HG03135 (cell line): ENCODE results near the gene RBP3.
"Not testable (repeated sequence)": the region's sequence is repeated elsewhere in the genome, so short reads cannot be mapped to it uniquely, and the experiment has no call there.

ENCODE experiments used
- ATAC-seq: cut with Tn5 transposase; IDR thresholded peaks from one replicate; pipeline ENCODE4 v1.9.1; 2021; ENCODE audit warnings: mild to moderate bottlenecking, moderate library complexity; ENCODE audit not compliant: unreplicated experiment

Gene RBP3

DNA sequence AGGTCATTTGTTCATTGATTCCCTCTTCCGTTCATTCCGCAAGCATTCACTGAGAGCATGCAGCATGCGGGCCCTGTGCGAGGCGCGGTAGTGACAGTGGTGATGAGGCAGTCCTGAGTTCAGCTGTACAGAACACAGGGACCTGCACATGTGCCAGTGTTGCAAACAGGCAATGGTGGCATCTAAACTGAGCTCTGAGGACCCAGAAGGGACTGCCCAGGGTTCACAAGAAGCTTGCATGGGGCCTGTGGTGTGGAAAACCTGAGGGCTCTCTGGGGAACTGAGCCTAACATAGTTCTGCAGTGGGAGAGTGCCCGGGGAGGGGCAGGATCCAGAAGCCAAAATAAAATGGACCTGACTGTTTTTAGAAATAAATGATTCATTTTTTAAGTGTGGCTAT is 22.7 kb downstream of the RBP3 start:
- no peak for ATAC-seq

DNA sequence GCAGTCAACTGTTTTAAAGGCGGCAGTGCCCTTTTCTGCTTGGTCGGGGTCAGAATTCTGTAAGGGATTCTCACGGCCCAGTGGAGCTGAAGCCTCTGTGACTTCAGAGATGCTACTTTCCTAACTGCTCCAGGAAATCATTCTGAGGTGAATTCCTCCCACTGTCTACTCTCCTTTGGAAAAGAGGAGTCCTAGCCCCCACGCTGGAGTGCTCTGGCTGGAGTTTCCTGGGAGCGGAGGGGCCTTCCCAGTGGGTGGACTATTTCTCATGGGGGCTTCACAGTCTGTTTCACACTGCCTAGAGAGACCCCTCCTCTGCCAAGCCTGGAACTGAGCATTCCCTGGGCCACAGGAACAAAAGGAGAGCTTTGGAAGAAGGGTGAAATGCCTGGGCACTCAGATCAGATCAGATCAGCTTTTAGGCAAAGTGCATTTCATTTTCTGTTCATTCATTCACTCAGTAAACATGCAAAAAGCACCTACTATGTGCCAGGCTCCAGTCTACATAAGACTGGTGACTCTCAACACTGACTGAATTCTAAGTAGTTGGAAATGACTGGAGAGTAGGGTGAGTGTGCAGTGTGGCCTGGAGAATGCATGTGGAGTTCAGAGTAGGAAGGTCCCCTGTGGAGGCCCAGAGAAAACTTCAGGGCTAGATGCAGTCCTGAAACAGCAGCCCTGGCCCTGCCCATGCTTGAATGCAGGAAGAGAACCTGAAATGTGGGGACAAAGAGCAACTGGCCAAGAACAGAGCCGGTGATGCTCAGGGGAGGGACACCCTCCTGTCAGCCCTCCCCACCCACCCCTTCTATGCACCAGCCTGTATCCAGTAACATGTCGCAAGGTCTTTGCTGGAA is 23.7 kb downstream of the RBP3 start:
- no peak for ATAC-seq

GRCh38 chr10:47372726-47373125 is 24.6 kb downstream of the RBP3 start:
- no peak for ATAC-seq

- no peak for ATAC-seq
Measured at GRCh38 chr10:47374611-47375536, 26.7 kb downstream of the RBP3 start.

GRCh38 chr10:47376522-47377220 is 28.5 kb downstream of the RBP3 start:
- no peak for ATAC-seq

- no peak for ATAC-seq
Measured at GRCh38 chr10:47378183-47378510, 30.0 kb downstream of the RBP3 start.

DNA sequence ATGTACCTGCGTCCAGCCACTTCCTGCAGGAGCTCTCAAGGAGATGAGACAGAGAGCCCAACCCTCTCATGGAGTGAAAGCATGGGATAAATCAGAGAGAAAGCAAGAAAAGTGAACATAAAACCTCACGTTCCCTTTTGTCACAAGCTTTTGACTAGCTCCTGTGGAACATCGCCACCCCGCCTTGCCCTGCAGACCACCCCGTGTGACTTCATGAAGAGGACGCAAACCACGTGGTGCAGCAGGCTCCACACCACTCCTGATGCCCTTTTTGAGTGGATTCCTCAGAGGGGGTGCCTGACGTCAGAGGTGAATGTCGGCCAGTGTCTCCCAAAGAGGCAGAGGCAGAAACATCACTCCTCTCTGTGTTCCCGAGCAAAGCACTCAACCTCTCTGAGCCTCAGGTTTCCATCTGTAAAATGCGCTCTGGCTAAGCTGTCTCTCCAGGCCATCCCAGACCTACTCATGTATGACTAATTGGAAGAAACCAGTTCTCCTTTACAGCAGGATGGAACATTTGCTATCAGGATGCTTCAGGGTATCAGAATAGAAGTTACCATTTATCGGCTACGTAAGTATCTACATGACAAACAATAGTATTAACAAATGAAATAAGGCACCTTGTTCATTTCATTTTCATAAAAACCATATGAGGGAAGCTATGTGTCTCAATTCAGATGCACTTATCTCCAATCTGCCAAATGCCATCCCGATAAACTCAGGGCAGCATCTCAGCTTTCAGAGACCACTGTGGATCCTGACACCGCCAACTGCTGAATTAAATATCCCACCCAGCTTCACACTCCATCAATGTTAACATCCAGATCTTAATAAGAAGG is 30.7 kb downstream of the RBP3 start:
- ATAC-seq: no peak

DNA sequence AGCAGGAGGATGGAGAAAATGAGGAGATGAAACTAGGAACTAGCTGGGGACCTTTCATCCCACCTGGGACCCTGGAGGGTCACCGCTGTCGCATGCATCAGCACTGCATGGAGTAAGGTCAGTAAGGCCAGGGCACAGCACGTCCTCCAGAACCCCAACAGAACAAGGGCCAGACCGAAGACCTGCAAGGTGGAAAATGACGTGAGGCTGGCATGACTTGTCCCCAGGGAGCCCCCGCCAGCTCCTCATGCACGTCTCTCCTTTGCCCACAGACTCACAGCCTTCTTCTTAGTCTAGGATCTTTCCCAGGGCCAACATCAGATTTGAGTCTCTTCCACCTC is 31.3 kb downstream of the RBP3 start:
- no peak for ATAC-seq

DNA sequence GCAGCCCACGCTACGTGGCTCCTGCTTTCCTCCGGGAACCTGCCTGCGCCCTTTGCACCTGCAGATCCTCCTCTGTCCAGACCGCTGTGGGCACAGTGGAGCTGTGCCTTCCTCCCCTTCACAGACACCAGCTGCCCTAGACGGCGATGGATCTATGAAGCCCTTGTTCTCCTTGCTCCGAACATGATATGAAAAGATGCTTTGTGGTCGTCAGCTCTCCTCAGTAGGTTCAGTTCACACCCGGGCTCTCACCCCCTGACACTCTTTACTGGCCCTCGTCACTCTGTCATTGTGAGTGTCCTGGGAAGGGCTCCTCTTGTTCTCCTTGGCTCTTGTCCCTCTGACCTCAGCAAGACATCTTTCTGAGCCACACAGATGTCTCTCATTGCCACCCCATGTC is 31.7 kb downstream of the RBP3 start:
- no peak for ATAC-seq

DNA sequence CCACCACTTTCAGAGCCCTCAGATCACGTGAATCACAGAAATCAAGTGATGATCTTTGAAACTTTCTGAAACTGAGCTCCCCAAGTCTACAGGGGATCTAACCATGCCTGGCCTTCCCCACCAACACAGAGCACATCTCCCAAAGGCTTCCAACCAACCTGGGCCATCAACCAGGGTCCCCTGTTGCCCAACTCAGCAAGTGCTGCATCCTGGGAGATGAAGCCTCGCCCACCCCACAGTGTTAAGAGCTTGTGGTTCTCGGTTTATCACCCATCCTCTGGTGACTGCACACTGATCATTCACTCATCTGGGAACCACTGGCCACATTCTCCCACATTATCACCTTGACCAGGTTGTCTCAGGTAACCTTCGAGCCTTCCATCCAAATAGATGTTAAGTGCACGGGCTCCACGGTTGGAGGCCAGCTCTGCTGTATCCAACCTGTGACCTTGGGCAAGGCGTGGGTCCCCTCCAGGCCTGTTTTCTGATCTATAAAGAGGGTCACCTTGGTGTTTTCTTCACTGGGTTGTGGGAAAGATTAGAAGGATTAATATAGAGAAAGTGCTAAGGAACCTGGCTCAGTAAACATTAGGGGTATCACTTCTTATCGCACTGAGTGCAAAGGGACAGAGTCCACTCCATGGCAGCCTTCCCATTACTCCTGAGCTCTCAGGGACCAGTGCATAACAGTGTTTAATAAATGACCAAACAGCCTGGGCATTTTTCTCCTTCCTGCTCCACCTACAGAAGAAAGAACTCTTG is 32.4 kb downstream of the RBP3 start:
- ATAC-seq: no peak

DNA sequence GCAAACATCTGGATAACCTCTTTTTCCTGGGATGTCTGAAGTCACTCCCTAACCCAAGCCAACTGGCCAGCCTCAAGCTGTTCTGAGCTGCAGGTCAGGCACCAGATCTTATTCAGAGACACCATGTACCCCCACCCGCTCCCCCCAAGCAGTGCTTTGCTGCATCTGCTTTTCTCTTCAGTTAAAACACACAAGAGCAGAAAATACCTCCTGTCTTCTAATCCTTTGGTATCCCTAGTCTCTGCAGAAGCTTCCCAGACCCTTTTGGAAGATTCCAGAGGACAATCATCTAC is 32.9 kb downstream of the RBP3 start:
- no peak for ATAC-seq

GRCh38 chr10:47381427-47382379 is 33.5 kb downstream of the RBP3 start:
- no peak for ATAC-seq

- no peak for ATAC-seq
Measured at GRCh38 chr10:47383261-47384147, 35.3 kb downstream of the RBP3 start.

GRCh38 chr10:47384148-47384921 is 36.2 kb downstream of the RBP3 start, which contains the start of gene ZNF488:
Gene ZNF488, minus strand, starts transcription at chr10:47384293. Its CDS starts 15,464 bp downstream, at chr10:47368829.
- ATAC-seq: peak; percentile 83

GRCh38 chr10:47386104-47386503 is 37.9 kb downstream of the RBP3 start:
- ATAC-seq: not testable (repeated sequence)

DNA sequence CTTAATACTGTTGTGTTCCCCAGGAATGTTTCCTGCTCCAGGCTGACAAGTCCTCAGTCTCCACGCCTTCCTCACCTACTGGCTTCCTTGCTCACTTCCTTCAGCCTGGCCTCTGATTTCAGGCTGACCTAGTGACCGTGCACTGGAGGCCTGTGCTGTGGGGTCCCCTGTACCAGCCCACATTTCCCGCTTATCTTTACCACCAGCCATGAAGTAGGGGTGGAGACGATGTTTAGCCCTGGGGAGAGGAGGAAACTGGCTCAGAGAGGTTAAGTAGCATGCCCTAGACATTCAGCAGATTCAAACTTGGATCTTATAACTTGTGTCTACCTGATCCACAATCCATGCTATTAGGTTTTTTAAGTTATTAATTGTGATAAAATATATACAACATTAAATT is 40.7 kb downstream of the RBP3 start:
- ATAC-seq: no peak

DNA sequence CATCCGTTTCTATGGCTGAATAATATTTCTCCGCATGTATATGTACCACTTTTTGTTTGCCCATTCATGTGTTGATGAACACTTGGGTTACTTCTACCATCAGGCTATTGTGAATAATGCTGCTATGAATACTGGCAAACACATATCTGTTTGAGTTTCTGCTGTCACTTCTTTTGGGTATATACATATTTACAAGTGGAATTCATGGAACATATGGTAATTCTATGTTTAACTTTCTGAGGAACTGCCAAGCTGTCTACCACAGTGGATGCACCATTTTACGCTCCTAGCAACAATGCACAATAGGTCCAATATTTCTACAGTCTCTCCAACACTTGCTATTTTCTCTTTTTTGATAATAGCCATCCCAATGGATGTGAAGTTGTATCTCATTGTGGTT is 41.5 kb downstream of the RBP3 start:
- ATAC-seq: no peak
